SH-SY5Y (cell line): ENCODE results near the gene FAM120AOS.

Experiments
- GATA2 ChIP-seq: IDR thresholded peaks from 2 replicates; pipeline ENCODE4 v1.6.1; 2011; ENCODE audit warnings: mild to moderate bottlenecking, low read depth, low read length
- GATA3 ChIP-seq: IDR thresholded peaks from 2 replicates; pipeline ENCODE4 v1.6.1; 2011; ENCODE audit warnings: low read depth, mild to moderate bottlenecking, low read length, moderate library complexity

DNA sequence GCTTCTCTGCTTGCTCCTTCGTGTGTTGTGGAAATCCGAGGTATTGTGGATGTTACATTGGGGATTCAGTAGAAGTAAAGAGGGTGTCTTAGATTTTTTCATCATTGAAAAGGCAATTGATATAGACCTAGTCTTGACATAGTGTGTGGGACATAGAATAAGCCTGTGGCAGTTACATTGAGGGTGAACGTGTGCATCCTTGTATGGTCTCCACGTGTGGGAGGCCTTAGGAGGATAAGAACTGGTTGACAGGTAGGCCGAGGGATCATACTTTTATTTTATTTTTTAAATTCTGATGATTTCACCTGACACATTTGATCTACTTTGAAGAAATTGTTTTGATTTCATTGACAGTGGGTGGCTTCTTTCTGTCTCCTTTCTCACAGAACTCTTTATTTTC is 17.0 kb upstream of the FAM120AOS start:
- TF ChIP-seq GATA2 (no peak), GATA3 (no peak)
